UCSD-AML1 (cell line): Measurements from ENCODE around the gene A3GALT2.

Source experiments
- DNase-seq: peaks from one replicate; lab custom pipeline; 2025; ENCODE audit not compliant: unreplicated experiment; lab: John Stamatoyannopoulos, UW

The A3GALT2 gene

DNA sequence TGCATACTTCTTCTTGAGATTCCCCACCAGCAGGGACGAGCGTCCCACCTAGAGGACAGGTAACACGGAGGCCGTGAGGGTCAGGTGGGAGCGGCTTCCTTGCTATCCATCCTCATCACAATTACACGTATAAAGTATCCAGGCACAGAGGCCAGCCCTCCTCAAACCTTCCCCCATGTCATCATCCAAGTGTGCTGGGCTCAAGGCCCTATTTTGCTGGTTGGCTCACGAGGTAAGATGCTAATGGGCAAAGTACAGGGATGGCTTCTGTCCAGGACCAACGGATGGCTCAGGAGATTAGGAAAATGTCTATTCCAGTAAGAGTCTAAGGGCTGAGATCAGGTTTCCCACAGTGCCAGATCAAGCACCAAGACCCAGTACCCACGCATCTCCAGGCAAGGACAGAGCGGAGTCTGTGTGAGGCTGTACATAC, 11.5 kb upstream of the A3GALT2 start:
- DNase-seq = no peak

DNA sequence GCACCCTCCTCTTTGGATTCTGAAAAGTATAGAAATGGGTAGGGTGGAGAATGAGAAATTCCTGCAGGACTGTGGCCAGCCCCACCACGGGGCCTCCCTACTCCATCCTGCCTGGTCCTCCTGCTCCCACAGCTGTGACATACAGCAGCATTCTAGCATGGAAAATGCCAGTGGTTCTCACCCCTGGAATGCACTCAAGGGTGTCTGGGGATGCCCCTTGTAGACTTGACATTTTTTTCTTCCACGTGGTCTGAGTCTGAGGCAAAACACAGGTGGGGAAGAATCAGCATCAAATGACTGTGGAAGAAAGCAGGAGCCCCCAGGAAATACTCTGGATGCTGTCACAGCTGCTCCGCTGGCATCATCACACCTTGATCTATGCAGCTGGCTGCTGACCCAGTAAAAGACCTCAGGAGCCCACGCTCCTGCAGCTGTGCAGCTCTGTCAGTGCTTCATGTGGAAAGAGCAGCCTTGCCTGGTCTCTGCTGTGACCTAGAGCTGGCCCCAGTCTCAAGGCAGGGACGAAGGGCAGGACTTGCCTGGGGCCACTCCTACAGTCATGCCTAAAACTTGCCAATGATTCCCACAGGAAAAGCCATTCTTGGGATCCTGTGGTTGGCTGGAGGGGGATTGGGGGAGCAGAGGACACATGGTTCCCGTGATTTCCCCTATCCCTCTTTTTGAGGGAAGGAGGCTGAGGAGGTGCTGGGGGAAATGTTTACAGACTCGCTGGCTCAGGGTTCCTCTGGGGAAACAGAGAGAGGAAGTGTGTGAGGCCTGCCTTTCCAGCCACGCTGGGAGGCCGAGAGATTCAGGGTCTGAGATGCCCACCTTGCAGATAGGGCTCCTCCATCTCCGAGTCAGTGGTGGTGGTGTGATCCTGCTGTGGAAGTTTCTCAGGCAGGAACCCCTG, 10.8 kb upstream of the A3GALT2 start:
- DNase-seq = no peak

DNA sequence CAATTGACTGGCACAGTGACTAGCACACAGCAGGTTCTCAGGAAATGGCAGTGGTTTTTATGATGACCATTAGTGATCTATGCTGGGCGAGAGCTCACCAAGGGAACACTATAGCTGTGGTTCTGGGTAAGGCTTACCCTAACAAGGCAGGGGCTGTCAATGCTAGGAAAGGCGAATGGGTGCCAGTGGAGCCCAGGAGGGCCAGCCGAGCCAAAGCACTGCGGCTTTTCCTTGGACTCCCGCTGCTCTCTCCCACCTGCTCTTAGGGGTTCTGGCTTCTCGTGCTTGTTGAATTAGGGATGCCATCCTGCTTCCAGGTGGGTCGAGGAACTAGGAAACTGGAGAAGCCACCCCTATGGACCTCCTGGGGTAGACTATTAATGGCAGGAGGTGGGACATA, 10.0 kb upstream of the A3GALT2 start:
- DNase-seq = no peak

DNA sequence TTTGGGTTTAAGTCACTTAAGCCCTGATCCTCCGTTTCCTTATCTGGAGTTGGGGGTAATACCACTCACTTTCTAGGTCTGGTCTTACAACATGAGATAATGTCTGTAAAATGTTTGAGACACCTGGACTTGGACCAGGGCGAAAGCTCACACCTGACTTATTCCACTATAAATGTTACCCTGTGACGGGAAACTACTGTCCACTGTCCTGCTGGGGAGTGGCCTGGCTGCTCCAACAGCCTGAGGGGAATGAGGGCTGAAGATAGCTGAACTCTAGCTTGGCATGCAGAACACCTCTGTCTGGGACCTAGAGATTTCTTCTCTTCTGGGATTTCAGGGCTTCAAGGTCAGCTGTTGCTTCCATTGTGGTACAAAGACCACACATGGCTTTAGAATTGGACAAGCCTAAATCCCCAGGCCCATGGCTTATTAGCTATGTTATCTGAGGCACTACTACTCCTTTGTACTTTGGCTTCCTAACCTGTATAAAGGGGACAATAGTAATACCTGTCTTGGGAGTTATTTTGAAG, 9.5 kb upstream of the A3GALT2 start:
- no peak for DNase-seq

DNA sequence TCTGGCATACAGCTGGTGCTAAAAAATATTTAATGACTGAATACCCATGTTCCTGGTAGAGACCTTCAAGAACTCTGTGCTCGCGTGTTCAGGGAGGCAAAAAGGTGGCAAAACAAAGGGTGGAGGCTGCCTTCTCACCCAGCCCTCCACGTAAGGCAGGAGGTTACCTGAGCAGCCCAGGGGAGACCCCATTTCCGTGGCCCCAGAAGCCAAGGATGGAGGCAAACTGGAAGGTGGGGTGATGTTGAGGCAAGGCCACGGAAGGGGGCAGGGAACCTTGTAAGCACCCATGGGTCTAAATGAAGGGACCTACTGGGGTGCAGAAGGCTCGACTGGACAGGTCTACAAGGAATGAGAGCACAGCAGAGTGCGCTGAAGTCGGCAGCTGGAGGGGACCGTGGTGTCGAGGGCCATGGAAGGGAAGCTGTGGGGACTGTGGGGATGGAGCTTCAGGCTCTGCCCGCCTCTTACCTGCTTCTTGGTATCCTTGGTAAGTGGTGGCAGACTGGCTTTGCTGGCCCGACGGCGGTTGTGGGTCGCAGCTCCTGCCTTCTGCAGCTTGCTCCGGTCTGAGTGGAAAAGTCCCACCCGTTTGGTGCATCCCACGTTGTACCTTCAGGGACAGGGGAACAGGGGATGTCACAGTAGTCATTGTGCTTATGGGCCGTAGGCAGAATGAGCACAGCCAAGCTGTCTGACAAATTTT, 8.9 kb upstream of the A3GALT2 start:
- no peak for DNase-seq

DNA sequence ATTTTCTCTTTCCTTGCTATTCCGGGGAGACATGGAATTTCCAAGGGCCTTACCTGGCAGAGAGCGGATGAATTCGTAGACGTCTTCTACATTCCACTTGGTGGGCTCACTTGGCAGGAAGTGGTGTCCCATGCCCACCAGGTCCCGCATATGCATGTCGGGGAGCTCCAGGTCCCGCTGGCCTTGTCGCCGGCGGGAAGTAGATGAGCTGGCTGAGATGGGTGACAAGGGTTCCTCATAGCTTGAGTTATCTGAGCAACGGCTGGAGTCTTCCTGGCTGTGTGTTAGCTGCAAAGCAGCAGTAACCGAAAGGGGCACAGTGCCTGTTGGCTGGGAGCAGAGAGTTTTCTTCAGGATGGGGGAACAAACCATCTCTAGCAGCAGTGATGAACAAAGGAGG, 7.9 kb upstream of the A3GALT2 start:
- DNase-seq = no peak

DNA sequence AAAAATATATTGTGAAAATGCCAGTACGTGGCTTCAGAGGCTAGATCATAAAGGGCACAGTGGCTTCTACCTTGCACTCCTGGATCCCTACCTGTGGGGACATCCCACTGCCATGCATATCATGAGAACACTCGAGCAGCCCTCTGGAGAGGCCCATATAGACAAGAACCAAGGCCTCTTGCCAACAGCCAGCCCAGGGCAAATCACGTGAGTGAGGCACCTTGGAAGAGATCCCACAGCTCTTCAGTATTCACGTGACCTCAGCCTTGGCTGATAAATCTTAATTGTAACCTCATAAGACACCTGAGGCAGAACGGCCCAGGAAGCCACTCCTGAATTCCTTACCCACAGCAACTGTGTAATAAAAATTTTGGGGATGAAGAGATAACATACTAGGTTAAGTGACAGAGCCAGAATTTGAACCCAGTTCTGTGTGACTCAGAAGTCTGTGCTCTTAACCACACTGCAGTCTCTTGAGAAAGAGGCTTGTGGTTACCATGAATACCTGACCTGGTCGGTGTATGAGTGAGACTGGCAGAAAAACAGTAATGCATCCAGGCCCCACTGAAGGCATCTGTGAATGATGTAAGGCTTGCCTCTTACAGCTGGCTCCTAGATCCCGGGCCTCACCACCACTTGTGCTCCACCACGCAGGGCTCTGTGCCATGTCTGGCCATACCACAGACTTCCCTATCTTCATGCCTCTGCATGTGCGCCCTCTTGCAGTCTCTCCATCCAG, 6.9 kb upstream of the A3GALT2 start:
- DNase-seq = no peak

DNA sequence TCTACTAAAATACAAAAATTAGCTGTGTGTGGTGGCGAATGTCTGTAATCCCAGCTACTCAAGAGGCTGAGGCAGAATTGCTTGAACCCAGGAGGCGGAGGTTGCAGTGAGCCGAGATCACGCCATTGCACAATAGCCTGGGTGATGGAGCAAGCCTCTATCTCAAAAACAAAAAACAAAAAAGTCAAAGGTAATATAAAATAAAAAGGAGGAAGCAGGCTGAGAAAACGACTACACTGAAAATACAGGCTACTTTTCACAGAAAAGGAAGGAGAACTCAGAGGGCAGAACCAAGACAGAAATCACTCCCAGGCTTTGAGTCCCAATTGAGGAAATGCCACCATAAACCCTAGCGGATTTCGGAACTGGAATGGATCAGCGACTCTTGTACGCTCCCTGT, 5.9 kb upstream of the A3GALT2 start:
- no peak for DNase-seq

DNA sequence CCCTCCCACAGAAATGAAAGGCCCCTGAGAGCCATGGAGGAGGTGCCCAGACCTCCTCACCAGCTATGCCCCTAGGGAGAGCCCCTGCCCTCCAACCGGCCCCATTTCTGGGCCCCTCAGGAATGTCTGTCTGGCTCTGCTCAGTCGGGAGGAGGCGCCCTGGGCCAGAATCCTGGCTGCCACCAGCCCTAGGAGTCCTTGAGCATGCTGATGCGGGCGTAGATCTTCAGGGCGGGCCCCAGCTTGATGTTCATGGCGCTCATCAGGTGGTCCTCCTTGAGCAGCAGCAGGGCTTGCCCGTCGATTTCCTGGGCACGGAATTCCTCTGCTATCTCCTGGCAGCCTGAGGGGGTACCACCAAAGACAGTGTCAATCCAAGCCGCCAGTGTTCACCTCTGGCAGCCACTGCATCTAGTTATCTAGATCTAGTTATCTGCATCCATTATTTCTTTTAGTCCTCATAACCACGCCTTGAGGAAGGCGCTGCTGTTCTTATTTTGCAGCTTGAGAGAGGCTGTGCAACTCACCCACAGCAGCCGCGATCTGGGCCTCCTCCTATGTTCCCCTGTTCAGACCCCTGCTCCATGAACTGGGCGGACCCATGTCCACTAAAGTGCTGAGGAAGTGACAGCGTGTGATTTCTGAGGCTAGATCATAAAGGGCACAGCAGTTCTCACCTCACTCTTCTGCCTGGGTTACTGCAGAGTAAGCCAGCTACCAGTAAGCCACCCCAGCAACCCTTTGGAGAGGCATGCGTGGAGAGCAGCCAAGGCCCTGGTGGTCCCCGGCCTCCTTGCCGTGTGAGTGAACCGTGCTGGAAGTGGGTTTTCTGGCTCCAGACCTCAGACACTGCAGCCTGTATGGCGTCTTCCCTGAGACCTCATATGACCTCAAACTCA, 4.0 kb upstream of the A3GALT2 start:
- no peak for DNase-seq

DNA sequence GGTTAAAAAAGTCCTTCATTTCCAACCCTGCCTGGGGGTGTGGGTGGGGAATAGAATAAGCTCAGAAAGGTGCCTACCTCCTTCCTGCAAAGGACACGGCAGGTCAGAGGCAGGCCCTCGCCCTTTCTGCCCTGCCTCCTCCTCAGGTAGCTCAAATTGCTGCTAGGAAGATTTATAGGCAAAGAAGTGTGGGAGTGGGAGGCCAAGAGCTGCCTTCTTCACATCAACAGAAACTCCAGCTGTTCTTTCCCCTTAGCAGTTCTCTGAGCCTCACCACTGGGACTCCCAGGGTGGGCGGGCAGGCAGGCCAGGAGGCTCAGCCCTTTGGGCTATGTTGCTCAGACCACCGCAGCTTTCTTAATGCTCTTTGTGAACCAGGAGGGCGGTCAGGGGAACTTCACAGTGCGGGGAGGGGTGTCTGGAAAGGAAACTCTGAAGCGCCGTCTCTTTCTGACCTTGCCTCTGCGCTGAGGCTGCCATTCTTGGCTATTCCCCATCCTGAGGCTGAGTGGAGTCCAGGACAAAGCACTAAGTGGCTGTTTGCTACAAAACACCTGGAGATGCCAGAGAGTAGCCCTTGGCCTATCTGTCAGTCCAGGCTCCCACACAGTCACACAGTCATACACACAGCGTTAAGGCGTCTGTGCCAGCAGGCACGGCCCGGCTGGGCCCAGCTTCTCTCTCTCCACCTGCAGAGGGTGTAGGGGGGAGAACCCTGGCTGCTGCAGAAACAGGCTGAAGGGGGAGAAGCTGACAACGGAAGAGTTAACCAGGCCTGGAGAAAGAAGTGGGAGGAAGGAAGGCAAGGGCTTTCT, 3.0 kb upstream of the A3GALT2 start:
- no peak for DNase-seq

DNA sequence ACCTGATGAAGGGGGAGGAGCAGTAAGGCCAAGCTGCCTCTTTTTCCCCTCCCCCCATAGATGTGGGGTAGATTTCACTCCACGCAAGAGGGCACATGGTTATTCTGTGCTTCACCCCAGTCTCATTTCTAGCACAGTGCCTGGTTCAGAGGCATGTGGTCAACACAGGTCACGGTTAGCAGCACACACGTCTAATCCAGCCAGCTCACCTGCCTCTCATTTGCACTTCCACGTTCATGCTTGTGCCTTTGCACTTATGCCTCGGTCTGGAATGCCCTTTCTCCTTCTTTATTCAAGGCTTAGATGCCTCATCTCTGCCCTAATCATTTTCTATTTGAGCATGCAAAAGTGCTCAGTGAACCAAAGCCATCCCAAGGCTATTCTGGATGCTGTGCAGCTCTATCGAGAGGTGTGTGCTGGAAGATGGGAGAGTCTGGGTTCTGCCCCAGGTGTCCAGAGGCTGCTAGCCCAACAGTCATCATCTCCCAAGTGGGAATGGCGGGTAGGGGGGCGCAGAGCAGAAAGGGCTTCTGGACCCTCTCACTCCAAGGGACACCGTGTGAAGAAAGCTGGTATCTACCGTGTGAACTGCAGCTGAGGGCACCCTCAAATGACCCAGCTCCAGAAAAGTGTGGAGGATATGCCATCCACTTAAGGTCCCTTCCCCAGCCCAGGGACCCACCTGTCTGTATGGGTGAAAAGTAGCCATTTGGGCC, 2.1 kb upstream of the A3GALT2 start:
- DNase-seq = no peak

DNA sequence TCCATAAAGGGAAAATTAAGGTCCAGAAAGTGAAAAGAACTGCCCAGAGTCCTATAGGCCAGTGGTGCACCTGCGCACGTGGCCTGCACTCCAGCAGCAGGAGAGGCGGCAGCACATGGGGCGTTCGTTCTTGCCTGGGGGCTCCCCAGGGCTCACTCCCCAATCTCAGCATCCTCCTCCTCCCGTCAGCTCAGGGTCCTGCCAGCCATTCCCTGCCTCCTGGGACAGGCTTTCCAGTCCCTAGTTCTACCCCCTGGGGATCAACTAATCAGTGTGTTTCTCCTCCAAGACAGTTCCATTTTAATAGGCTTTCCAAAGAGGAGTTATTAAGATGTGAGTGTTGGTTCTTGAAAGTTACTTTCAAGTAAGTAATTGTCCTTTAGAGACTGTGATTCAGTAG, 1.2 kb upstream of the A3GALT2 start:
- no peak for DNase-seq

DNA sequence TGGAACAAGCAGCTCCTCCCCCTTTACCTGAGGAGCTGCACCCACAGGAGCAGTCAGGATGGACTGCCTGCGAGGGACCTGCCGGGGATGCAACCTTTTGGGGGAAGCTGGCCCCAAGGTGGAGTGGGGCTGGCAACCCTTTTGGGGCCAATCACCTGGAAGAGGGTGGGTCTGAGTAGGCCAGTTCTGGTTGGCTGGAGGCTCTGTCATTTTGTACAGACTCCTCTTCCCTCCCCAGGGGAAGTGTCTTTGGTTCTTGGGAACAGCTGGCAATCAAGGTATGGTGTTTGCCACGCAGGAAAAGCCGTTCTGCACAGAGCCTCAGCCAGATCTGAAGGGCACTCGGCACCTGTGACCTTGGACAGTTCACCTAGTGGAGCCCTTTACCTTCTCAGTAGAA, 280 bp upstream of the A3GALT2 start:
- no peak for DNase-seq

DNA sequence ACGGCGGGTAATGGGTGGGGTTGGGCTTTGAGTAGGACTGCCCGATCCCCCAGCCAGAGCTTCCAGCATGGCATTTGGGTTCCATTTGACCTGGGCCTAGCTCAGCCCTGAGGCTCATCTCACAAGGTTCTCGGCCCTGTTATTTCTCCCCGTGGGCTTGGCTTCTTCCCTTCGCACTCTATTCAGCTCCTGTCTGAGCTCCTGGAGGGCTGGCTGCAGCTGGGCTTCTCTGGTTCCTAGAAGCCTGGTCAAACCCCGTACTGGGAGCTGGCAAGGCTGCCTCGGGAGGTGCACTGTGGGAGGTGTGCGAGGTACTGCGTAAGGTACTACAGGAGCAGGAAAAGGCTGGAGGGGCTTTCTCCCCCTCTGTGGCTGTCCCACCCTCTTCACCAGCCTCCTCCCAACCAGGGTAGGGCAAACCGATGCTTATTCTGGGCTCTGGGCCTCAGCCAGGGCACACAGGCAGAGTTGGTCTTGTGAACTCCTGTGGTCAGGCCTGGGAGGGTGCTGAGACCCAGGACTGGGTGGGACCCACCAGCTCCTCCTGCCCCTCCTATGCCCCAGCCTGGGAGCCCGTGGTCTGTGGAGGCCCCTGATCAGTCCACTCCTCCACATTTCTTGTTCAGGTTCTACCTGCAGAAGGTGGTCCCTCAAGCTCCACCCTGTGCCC, 814 bp downstream of the A3GALT2 start:
- no peak for DNase-seq

DNA sequence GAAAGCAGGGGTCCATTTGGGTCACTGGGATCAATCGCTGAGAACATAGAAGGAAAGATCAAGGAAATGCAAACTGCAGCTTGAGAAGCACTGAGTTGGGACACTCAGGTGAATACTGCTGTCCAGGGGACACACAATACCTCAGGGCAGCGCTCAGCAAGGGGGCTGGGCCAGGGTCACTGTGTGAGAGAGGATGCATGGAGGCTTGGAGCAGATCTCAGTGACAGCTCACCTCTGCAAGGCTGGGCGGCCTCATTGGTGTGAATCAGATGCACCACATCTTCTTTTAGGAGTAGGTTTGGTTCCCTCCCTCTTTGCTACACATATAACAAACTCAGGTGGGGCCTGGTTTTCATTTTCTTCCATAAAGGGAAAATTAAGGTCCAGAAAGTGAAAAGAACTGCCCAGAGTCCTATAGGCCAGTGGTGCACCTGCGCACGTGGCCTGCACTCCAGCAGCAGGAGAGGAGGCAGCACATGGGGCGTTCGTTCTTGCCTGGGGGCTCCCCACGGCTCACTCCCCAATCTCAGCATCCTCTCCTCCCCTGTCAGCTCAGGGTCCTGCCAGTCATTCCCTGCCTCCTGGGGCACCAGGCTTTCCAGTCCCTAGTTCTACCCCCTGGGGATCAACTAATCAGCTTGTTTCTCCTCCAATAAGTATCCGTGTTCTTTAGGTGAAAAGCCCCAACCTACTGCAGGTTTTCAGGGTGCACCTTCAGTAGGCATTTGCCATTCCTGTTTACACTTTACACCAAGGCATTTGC, 1.5 kb downstream of the A3GALT2 start:
- no peak for DNase-seq

DNA sequence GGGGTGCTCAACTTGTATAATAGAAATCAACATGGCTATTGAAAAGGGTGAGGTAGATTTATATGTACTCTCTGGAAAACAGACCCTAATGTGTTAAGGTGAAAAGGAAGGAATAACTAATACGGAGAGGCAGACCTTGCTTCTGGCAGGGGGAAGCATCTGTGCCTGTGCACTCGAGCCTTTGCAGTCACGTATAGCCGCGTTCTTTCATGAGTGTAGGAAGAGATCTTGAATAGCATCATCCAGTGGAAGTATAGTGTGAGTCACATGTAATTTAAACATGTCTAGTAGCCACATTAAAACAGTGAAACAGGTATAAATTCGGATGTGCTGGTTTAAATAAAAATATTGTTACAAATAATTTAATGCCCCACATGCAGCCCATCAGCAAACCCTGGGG, 3.0 kb downstream of the A3GALT2 start:
- no peak for DNase-seq

DNA sequence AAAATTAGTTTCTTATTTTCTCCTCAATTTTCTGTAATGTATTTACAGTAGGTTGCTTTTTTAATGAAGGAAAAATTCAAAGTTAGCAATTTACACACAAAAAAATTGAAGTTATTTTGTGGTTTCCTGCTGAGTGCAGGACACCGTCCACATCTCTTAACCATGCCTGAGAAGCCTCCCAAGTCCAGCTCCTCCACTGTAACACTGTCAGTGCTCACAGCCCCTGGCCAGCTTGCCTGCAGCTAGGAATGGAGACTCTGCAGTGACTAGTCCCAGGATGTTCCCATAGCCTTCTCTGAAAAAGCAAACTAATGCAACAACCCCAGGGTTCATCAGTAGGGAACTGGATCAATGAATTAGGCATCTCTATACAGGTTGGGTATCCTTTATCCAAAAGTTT, 3.5 kb downstream of the A3GALT2 start:
- no peak for DNase-seq

DNA sequence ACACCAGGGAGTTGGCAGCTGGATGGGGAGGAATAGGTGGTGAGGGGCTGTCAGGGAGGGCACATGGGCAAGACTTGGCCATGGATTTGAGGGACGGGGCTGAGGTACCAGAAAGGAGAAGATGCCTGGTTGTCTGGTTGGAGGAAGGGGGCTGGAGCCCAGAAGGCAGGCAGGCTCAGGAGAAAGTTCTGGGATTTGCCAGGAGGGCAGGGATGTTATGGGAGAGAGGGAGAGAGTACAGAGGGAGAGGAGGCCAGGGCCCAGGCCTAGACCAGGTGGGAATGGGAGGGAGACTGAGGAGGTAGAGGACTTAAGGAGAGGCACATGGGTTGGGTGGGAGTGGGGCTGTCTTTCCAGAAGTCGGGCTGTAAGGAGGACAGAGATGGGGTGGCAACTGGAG, 4.3 kb downstream of the A3GALT2 start:
- DNase-seq = no peak
